ENCODE data around the gene YBX1. TPM values are rescaled to one million over a fixed set of nuclear protein-coding genes. Genes with fewer than 3 reads are reported as not detected.

The YBX1 gene
- total and polyA plus RNA-seq, 2 of the 13 experiments (the other 11 are each of a cell fraction or from before 2014, with no cell fraction given): 339 to 628 TPM

GRCh38 chr1:42681741-42682483 is at the start of gene YBX1 (continued):
- TF ChIP-seq CEBPG (CRISPR knock-in tag; IDR thresholded peaks at IDR 0.05): no peak
- TF ChIP-seq DPF2 (CRISPR knock-in tag; IDR thresholded peaks at IDR 0.05; ENCODE audit: borderline replicate concordance, low read depth): no peak
- no peak for TF ChIP-seq CBX5 (CRISPR knock-in tag; IDR thresholded peaks at IDR 0.05; ENCODE audit: borderline replicate concordance)
- no peak; the same call in 1 of the 2 replicates for TF ChIP-seq KLF11 (CRISPR knock-in tag; IDR thresholded peaks at IDR 0.05)
- no peak for TF ChIP-seq ZNF121 (CRISPR knock-in tag; IDR thresholded peaks at IDR 0.05)
- 0 out of 2 replicates have a peak, but pooled peaks have one; percentile 19 for TF ChIP-seq CSRNP1 (CRISPR knock-in tag; IDR thresholded peaks at IDR 0.05)
- TF ChIP-seq ZMAT3 (CRISPR knock-in tag; conservative IDR thresholded peaks at IDR 0.05): peak; percentile 33; the same call in 1 of the 2 replicates
- TF ChIP-seq ZNF740 (CRISPR knock-in tag; IDR thresholded peaks at IDR 0.05): no peak; the same call in 1 of the 2 replicates
- TF ChIP-seq NR2F1 (CRISPR knock-in tag; IDR thresholded peaks at IDR 0.05): no peak
- TF ChIP-seq PLRG1 (conservative IDR thresholded peaks at IDR 0.05): no peak
- TF ChIP-seq NFIC (IDR thresholded peaks at IDR 0.05; ENCODE audit: low read length): no peak
- no peak for TF ChIP-seq ZNF644 (CRISPR knock-in tag; IDR thresholded peaks at IDR 0.05; ENCODE audit: low read depth)
- TF ChIP-seq ZNF101 (CRISPR knock-in tag; IDR thresholded peaks at IDR 0.05; ENCODE audit: borderline replicate concordance, low read depth): no peak
- peak; percentile 30; the same call in 1 of the 2 replicates for TF ChIP-seq HDAC2 (CRISPR knock-in tag; IDR thresholded peaks at IDR 0.05)
- TF ChIP-seq ZNF709 (CRISPR knock-in tag; IDR thresholded peaks at IDR 0.05): no peak
- no peak for TF ChIP-seq EHMT2 (IDR thresholded peaks at IDR 0.05; ENCODE audit: borderline replicate concordance, low read depth, low read length)
- no peak for TF ChIP-seq ZNF446 (CRISPR knock-in tag; IDR thresholded peaks at IDR 0.05)
- peak; percentile 68; the same call in 1 of the 2 replicates for TF ChIP-seq ZNF784 (CRISPR knock-in tag; IDR thresholded peaks at IDR 0.05; ENCODE audit: borderline replicate concordance)
- no peak for TF ChIP-seq AKAP8 (CRISPR knock-in tag; IDR thresholded peaks at IDR 0.05)
- TF ChIP-seq FOXA1 (IDR thresholded peaks at IDR 0.05): no peak
- no peak for TF ChIP-seq FOXA1 (CRISPR knock-in tag; IDR thresholded peaks at IDR 0.05)
- TF ChIP-seq MAX (IDR thresholded peaks at IDR 0.05): peak; percentile 96
- TF ChIP-seq DBP (CRISPR knock-in tag; IDR thresholded peaks at IDR 0.05; ENCODE audit: not compliant biosample characterization): no peak
- no peak for TF ChIP-seq SIX4 (CRISPR knock-in tag; IDR thresholded peaks at IDR 0.05)
- TF ChIP-seq ZKSCAN5 (CRISPR knock-in tag; IDR thresholded peaks at IDR 0.05): no peak
- peak; percentile 32; the same call in 1 of the 2 replicates for TF ChIP-seq ATF1 (CRISPR knock-in tag; IDR thresholded peaks at IDR 0.05)
- TF ChIP-seq XRCC5 (optimal IDR thresholded peaks at IDR 0.05; ENCODE audit: low read length): no peak
- peak; percentile 70; the same call in 1 of the 2 replicates for TF ChIP-seq NKX3-1 (CRISPR knock-in tag; IDR thresholded peaks at IDR 0.05)
- TF ChIP-seq SETDB1 (CRISPR knock-in tag; IDR thresholded peaks at IDR 0.05; ENCODE audit: borderline replicate concordance): no peak
- no peak for TF ChIP-seq PAX8 (CRISPR knock-in tag; IDR thresholded peaks at IDR 0.05; ENCODE audit: borderline replicate concordance)

Measured in HepG2 (cell line).